Vagina (tissue), 2 donors: ENCODE measurements around the gene SMG1. TPM values are rescaled to one million over a fixed set of nuclear protein-coding genes. Genes with fewer than 3 reads are reported as not detected.

Experiments used
- DNase-seq, 2 donors: peaks; one replicate each; pipeline ENCODE4 v3.0.0-alpha.2; 2017; ENCODE audit errors: extremely low spot score in 2 of 2
- H3K27ac ChIP-seq: fragments of 200-600 bp; sonication (generic); one replicate; pipeline ENCODE4 v1.5.1; 2019
- H3K27me3 ChIP-seq: fragments of 200-600 bp; sonication (generic); one replicate; pipeline ENCODE4 v1.5.1; 2019
- H3K36me3 ChIP-seq, 2 donors: fragments of 200-600 bp; sonication (generic); one replicate each; pipeline ENCODE4 v1.5.1; 2017 to 2019
- H3K4me1 ChIP-seq: fragments of 200-600 bp; sonication (generic); one replicate; pipeline ENCODE4 v1.5.1; 2019
- H3K4me3 ChIP-seq, 2 donors: fragments of 200-600 bp; sonication (generic); 1 replicate in 1 of 2; 2 replicates in 1 of 2; pipeline ENCODE4 v1.5.1; 2016 to 2019
- H3K9me3 ChIP-seq: fragments of 200-600 bp; sonication (generic); one replicate; pipeline ENCODE4 v1.5.1; 2019
- CTCF ChIP-seq, 3 experiments: fragments of 450-650 bp in 2 of 3; fragments of 200-600 bp in 1 of 3; sonication (generic) in 1 of 3; IDR thresholded peaks; one replicate each; pipeline ENCODE4 v1.5.1; 2017 to 2019; ENCODE audit warnings: antibody characterized with exemption in 3 of 3, mild to moderate bottlenecking in 2 of 3, moderate library complexity in 2 of 3
- POLR2A ChIP-seq, 2 donors: fragments of 450-650 bp; IDR thresholded peaks; one replicate each; pipeline ENCODE4 v1.6.1; 2017; ENCODE audit warnings: antibody characterized with exemption in 2 of 2, mild to moderate bottlenecking in 2 of 2, moderate library complexity in 2 of 2
- POLR2AphosphoS5 ChIP-seq, 2 donors: sonication (generic); formaldehyde crosslinking; IDR thresholded peaks; one replicate each; pipeline ENCODE4 v1.9.0; 2017; ENCODE audit warnings: antibody characterized with exemption in 2 of 2, mild to moderate bottlenecking in 2 of 2, low read depth in 1 of 2; ENCODE audit not compliant: insufficient read depth in 1 of 2
- intact Hi-C: fragments of 100-400 bp; cut with DNase I; formaldehyde crosslinking; loops from one replicate; pipeline ENCODE4 v1.15.1; 2023
- total RNA-seq: library from RNA; depleted of rRNA; stranded (reverse); fragments of >200 nt; gene quantifications from one replicate; pipeline ENCODE4 v1.2.3, GENCODE V29; 2016

The SMG1 gene
- total RNA-seq, 1 donor from 2014 or later: 106 TPM

- H3K36me3 ChIP-seq: peaks cover 0 to 22% of the 10 kb centered on the region in 2 donors
- no peaks in the 10 kb centered on the region for H3K27me3 ChIP-seq
- intact Hi-C loops: no loop called here
- H3K4me3 ChIP-seq: no peak overlapping the region
- no peak for DNase-seq
- H3K9me3 ChIP-seq: no peaks in the 10 kb centered on the region
- H3K4me1 ChIP-seq: peaks cover 38% of the 10 kb centered on the region
- TF ChIP-seq CTCF (IDR thresholded peaks at IDR 0.05) (no peak), POLR2A (IDR thresholded peaks at IDR 0.05) (no peak), POLR2AphosphoS5 (IDR thresholded peaks at IDR 0.05; ENCODE audit: insufficient read depth in 1 of 2, low read depth in 1 of 2) (no peak)
- H3K27ac ChIP-seq: no peak overlapping the region
Measured at GRCh38 chr16:18799500-18799899, 126.7 kb downstream of the SMG1 start.

GRCh38 chr16:18797746-18798145 lies 128.5 kb downstream of the SMG1 start:
- Histone ChIP-seq H3K4me3 (no peak overlapping the region), H3K27me3 (no peaks in the 10 kb centered on the region), H3K4me1 (peaks cover 32% of the 10 kb centered on the region), H3K27ac (no peak overlapping the region), H3K36me3 (peaks cover 0 to 39% of the 10 kb centered on the region in 2 donors), H3K9me3 (no peaks in the 10 kb centered on the region)
- intact Hi-C loops: no loop called here
- DNase-seq: no peak
- no peak for TF ChIP-seq CTCF (IDR thresholded peaks at IDR 0.05)
- TF ChIP-seq POLR2AphosphoS5 (IDR thresholded peaks at IDR 0.05; ENCODE audit: insufficient read depth in 1 of 2, low read depth in 1 of 2): no peak
- no peak for TF ChIP-seq POLR2A (IDR thresholded peaks at IDR 0.05)

GRCh38 chr16:18796377-18796776 lies 129.8 kb downstream of the SMG1 start:
- Histone ChIP-seq H3K4me3 (no peak overlapping the region), H3K4me1 (peaks cover 25% of the 10 kb centered on the region), H3K9me3 (no peaks in the 10 kb centered on the region), H3K27ac (no peak overlapping the region), H3K27me3 (no peaks in the 10 kb centered on the region), H3K36me3 (peaks cover 0 to 49% of the 10 kb centered on the region in 2 donors)
- DNase-seq: no peak
- TF ChIP-seq POLR2A (IDR thresholded peaks at IDR 0.05) (no peak), CTCF (IDR thresholded peaks at IDR 0.05) (no peak), POLR2AphosphoS5 (IDR thresholded peaks at IDR 0.05; ENCODE audit: insufficient read depth in 1 of 2, low read depth in 1 of 2) (no peak)
- intact Hi-C loops: no loop called here

- no peak overlapping the region for H3K27ac ChIP-seq
- H3K36me3 ChIP-seq: peaks cover 0 to 52% of the 10 kb centered on the region in 2 donors
- TF ChIP-seq POLR2A (IDR thresholded peaks at IDR 0.05): no peak
- TF ChIP-seq CTCF (IDR thresholded peaks at IDR 0.05): no peak
- TF ChIP-seq POLR2AphosphoS5 (IDR thresholded peaks at IDR 0.05; ENCODE audit: insufficient read depth in 1 of 2, low read depth in 1 of 2): no peak
- intact Hi-C loops: no loop called here
- H3K9me3 ChIP-seq: no peaks in the 10 kb centered on the region
- H3K4me3 ChIP-seq: no peak overlapping the region
- H3K4me1 ChIP-seq: peaks cover 21% of the 10 kb centered on the region
- no peak for DNase-seq
- no peaks in the 10 kb centered on the region for H3K27me3 ChIP-seq
Measured at GRCh38 chr16:18792836-18793433, 133.3 kb downstream of the SMG1 start.

- no peak for TF ChIP-seq CTCF (IDR thresholded peaks at IDR 0.05)
- peak; percentile 97 to 98 for TF ChIP-seq POLR2AphosphoS5 (IDR thresholded peaks at IDR 0.05; ENCODE audit: insufficient read depth in 1 of 2, low read depth in 1 of 2)
- TF ChIP-seq POLR2A (IDR thresholded peaks at IDR 0.05): peak in 1 of 2 donors; percentile 57
- Histone ChIP-seq H3K27ac (peak within 1 kb of the TSS; percentile 81), H3K4me1 (peaks cover 49% of the 10 kb centered on the region), H3K9me3 (no peaks in the 10 kb centered on the region), H3K27me3 (no peaks in the 10 kb centered on the region), H3K4me3 (peak within 1 kb of the TSS; percentile 63 to 75), H3K36me3 (peaks cover 0 to 65% of the 10 kb centered on the region in 2 donors)
- peak in 1 of 2 donors; percentile 97 for DNase-seq
- intact Hi-C loops: no loop called here
Measured at GRCh38 chr16:18789850-18790706, 136.1 kb downstream of the SMG1 start, which contains the start of gene RPS15A. Gene RPS15A, minus strand, starts transcription at chr16:18790334. Its CDS starts 1,221 bp downstream, at chr16:18789113.
